ENCODE measurements around the gene ABHD11.

- TF ChIP-seq CTCF (IDR thresholded peaks at IDR 0.05) (no peak), POLR2A (IDR thresholded peaks at IDR 0.05) (no peak)
Measured at GRCh38 chr7:73768641-73769480, 30.3 kb upstream of the ABHD11 start.

Measured in uterus (tissue), 2 donors.